ENCODE measurements around the gene DNAJC7. TPM values are rescaled to one million over a fixed set of nuclear protein-coding genes. Genes with fewer than 3 reads are reported as not detected.

The DNAJC7 gene
- total RNA-seq, 3 donors from 2014 or later (not counting 1 experiment from before 2014, with no cell fraction given), result 123 to 159 (median 149) TPM

GRCh38 chr17:42002792-42003301 lies 14.4 kb downstream of the DNAJC7 start:
- H3K27me3 Mint-ChIP-seq (ENCODE audit: low read depth in 2 of 2), result no peaks in the 10 kb centered on the region
- no peaks in the 10 kb centered on the region for H3K9me3 Mint-ChIP-seq
- intact Hi-C loops (cut with micrococcal nuclease), result no loop called here
- H3K9me3 ChIP-seq (ENCODE audit: control insufficient read depth, insufficient read depth, low read length), result no peaks in the 10 kb centered on the region
- no peak overlapping the region for H3K27ac ChIP-seq (ENCODE audit: low read length)
- H3K4me3 Mint-ChIP-seq, result no peak overlapping the region
- H3K36me3 ChIP-seq (ENCODE audit: control insufficient read depth, insufficient read depth, low read length), result peaks cover 38% of the 10 kb centered on the region
- no peaks in the 10 kb centered on the region for H3K4me1 ChIP-seq (ENCODE audit: control insufficient read depth, insufficient read depth, low read length)
- peaks cover 40 to 41% of the 10 kb centered on the region in 2 donors for H3K4me1 Mint-ChIP-seq
- no peaks in the 10 kb centered on the region for H3K27me3 ChIP-seq (ENCODE audit: control insufficient read depth, insufficient read depth, low read length)
- no peak overlapping the region for H3K4me3 ChIP-seq (ENCODE audit: low read length)
- 88% methylated on average over 2 of the region's 3 CpGs for WGBS (ENCODE audit: insufficient coverage)
- no peaks in the 10 kb centered on the region for H3K36me3 Mint-ChIP-seq
- no peak for ATAC-seq
- peak overlapping the region in 1 of 2 donors; percentile 41 for H3K27ac Mint-ChIP-seq
- no peak for TF ChIP-seq CTCF (IDR thresholded peaks at IDR 0.05)
- DNase-seq, result no peak

GRCh38 chr17:42002175-42002791 lies 15.0 kb downstream of the DNAJC7 start:
- Histone ChIP-seq H3K9me3 (ENCODE audit: control insufficient read depth, insufficient read depth, low read length) (no peaks in the 10 kb centered on the region), H3K27ac (ENCODE audit: low read length) (no peak overlapping the region), H3K4me1 (ENCODE audit: control insufficient read depth, insufficient read depth, low read length) (no peaks in the 10 kb centered on the region), H3K27me3 (ENCODE audit: control insufficient read depth, insufficient read depth, low read length) (no peaks in the 10 kb centered on the region), H3K4me3 (ENCODE audit: low read length) (no peak overlapping the region), H3K36me3 (ENCODE audit: control insufficient read depth, insufficient read depth, low read length) (peaks cover 43% of the 10 kb centered on the region)
- WGBS (ENCODE audit: insufficient coverage), result 96% methylated on average over 4 of the region's 7 CpGs
- H3K36me3 Mint-ChIP-seq, result no peaks in the 10 kb centered on the region
- peaks cover 39 to 40% of the 10 kb centered on the region in 2 donors for H3K4me1 Mint-ChIP-seq
- TF ChIP-seq CTCF (IDR thresholded peaks at IDR 0.05), result no peak
- H3K4me3 Mint-ChIP-seq, result no peak overlapping the region
- intact Hi-C loops (cut with micrococcal nuclease), result no loop called here
- peak overlapping the region in 1 of 2 donors; percentile 41 for H3K27ac Mint-ChIP-seq
- no peaks in the 10 kb centered on the region for H3K9me3 Mint-ChIP-seq
- ATAC-seq, result peak in 1 of 3 donors; percentile 14
- DNase-seq, result no peak
- no peaks in the 10 kb centered on the region for H3K27me3 Mint-ChIP-seq (ENCODE audit: low read depth in 2 of 2)

GRCh38 chr17:42001729-42002128 lies 15.5 kb downstream of the DNAJC7 start:
- peak overlapping the region in 1 of 2 donors; percentile 41 for H3K27ac Mint-ChIP-seq
- Histone ChIP-seq H3K4me3 (ENCODE audit: low read length) (no peak overlapping the region), H3K9me3 (ENCODE audit: control insufficient read depth, insufficient read depth, low read length) (no peaks in the 10 kb centered on the region), H3K27ac (ENCODE audit: low read length) (no peak overlapping the region), H3K27me3 (ENCODE audit: control insufficient read depth, insufficient read depth, low read length) (no peaks in the 10 kb centered on the region), H3K36me3 (ENCODE audit: control insufficient read depth, insufficient read depth, low read length) (peaks cover 49% of the 10 kb centered on the region), H3K4me1 (ENCODE audit: control insufficient read depth, insufficient read depth, low read length) (no peaks in the 10 kb centered on the region)
- H3K4me1 Mint-ChIP-seq, result peaks cover 35 to 36% of the 10 kb centered on the region in 2 donors
- H3K4me3 Mint-ChIP-seq, result no peak overlapping the region
- ATAC-seq (no peak), DNase-seq (no peak)
- no peak for TF ChIP-seq CTCF (IDR thresholded peaks at IDR 0.05)
- peaks cover 5% of the 10 kb centered on the region for H3K36me3 Mint-ChIP-seq
- no CpG with 5 or more reads among the region's 2 CpGs for WGBS (ENCODE audit: insufficient coverage)
- no peaks in the 10 kb centered on the region for H3K9me3 Mint-ChIP-seq
- no peaks in the 10 kb centered on the region for H3K27me3 Mint-ChIP-seq (ENCODE audit: low read depth in 2 of 2)
- intact Hi-C loops (cut with micrococcal nuclease), result no loop called here

Data from natural killer cell (primary cell).